A673 (cell line): ENCODE results near the gene CMTM1. TPM values are rescaled to one million over a fixed set of nuclear protein-coding genes. Genes with fewer than 3 reads are reported as not detected.

Experiments
- BruUV-seq: library from RNA; stranded (reverse); fragments of 400-500 nt; replicated peaks from 2 replicates; lab custom pipeline; 2021; lab: Mats Ljungman, UMichigan
- CTCF ChIA-PET: fragments of 300-600 bp; sonication (Branson Sonifier 250); formaldehyde crosslinking; loops from one replicate; lab custom pipeline; 2022; ENCODE audit warnings: antibody characterized with exemption; lab: Charles Lee
- POLR2A ChIA-PET: fragments of 300-600 bp; sonication (Branson Sonifier 250); formaldehyde crosslinking; loops from one replicate; lab custom pipeline; 2022; ENCODE audit warnings: antibody characterized with exemption; ENCODE audit not compliant: low non-redundant PET; lab: Charles Lee
- DNase-seq: peaks from one replicate; pipeline ENCODE4 v3.0.0-alpha.2; 2015; ENCODE audit warnings: low spot score
- H3K27ac ChIP-seq: fragments of 200-600 bp; sonication (generic); 2 replicates; pipeline ENCODE4 v1.5.1; 2016; ENCODE audit warnings: mixed run types, low read depth, mild to moderate bottlenecking, mixed read lengths, antibody characterized with exemption, low read length; ENCODE audit not compliant: poor library complexity, severe bottlenecking
- H3K27me3 ChIP-seq: fragments of 200-600 bp; sonication (generic); replicated peaks from 2 replicates; pipeline ENCODE4 v1.6.1; 2017; ENCODE audit warnings: mixed run types, low read depth, mild to moderate bottlenecking, mixed read lengths, antibody characterized with exemption, low read length; ENCODE audit not compliant: insufficient read depth, poor library complexity
- H3K36me3 ChIP-seq: fragments of 200-600 bp; sonication (generic); 2 replicates; pipeline ENCODE4 v1.6.1; 2016; ENCODE audit warnings: mixed run types, mild to moderate bottlenecking, mixed read lengths, antibody characterized with exemption, low read length; ENCODE audit not compliant: insufficient read depth, poor library complexity, severe bottlenecking
- H3K4me1 ChIP-seq: fragments of 200-600 bp; sonication (generic); 2 replicates; pipeline ENCODE4 v1.6.1; 2017; ENCODE audit warnings: mixed run types, mild to moderate bottlenecking, mixed read lengths, antibody characterized with exemption, low read length; ENCODE audit not compliant: insufficient read depth, poor library complexity, severe bottlenecking
- H3K4me3 ChIP-seq: fragments of 200-600 bp; sonication (generic); 2 replicates; pipeline ENCODE4 v1.5.1; 2016; ENCODE audit warnings: low read depth, mixed run types, mild to moderate bottlenecking, mixed read lengths, low read length; ENCODE audit not compliant: poor library complexity, severe bottlenecking
- H3K9me3 ChIP-seq: fragments of 200-600 bp; sonication (generic); 2 replicates; pipeline ENCODE4 v1.6.1; 2016; ENCODE audit warnings: mixed run types, low read depth, mild to moderate bottlenecking, mixed read lengths, antibody characterized with exemption, low read length; ENCODE audit not compliant: poor library complexity, severe bottlenecking
- EZH2 ChIP-seq: fragments of 200-600 bp; sonication (generic); IDR thresholded peaks from 2 replicates; pipeline ENCODE4 v1.6.1; 2017; ENCODE audit warnings: borderline replicate concordance, low read depth, mild to moderate bottlenecking, mixed read lengths, antibody characterized with exemption, low read length; ENCODE audit not compliant: poor library complexity, severe bottlenecking
- intact Hi-C: fragments of 100-400 bp; cut with micrococcal nuclease; formaldehyde crosslinking; loops from one replicate; pipeline ENCODE4 v1.10.0; 2022; ENCODE audit not compliant: unreplicated experiment
- total RNA-seq: library from RNA; stranded (reverse); gene quantifications from 2 replicates; pipeline ENCODE4 v1.2.3, GENCODE V29; 2021
- TF ChIP-seq, protein P1 (sequence below): fragments of 300-800, 200-600 bp; sonication (generic); conservative IDR thresholded peaks from 2 replicates; pipeline ENCODE4 v1.5.1; 2017; ENCODE audit warnings: low read depth, mild to moderate bottlenecking, antibody characterized with exemption, low read length, moderate library complexity, mixed read lengths

CMTM1 gene
- total RNA-seq, 1 experiment from 2014 or later = 7.1 TPM

DNA sequence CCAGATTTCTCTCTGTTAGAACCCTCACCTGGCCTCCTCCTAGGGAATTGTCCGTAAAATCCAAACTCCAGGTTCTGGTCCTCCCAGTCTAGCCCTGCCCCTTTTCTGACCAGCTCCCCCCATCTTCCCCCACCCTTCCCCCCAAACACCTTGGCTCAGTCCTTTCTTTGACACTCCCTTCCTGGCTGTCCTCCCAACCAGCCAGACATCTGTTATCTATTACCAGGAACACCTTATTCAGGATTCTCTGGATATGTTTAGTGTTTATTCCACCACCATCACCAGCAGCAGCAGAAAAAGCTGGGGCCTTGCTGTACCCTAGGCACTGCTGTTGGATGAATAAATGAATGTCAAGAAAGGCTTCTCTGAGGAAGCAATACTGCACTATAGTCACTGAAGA lies 34.2 kb downstream of the CMTM1 start:
- intact Hi-C loops = no loop called here
- ChIA-PET POLR2A (no interaction called here), CTCF (no interaction called here)
- no peaks in the 10 kb centered on the region for H3K9me3 ChIP-seq
- H3K27ac ChIP-seq = no peak overlapping the region
- H3K4me1 ChIP-seq = peaks cover 8% of the 10 kb centered on the region
- H3K4me3 ChIP-seq = no peak overlapping the region
- no peak for TF ChIP-seq EZH2
- TF ChIP-seq, protein P1, sequence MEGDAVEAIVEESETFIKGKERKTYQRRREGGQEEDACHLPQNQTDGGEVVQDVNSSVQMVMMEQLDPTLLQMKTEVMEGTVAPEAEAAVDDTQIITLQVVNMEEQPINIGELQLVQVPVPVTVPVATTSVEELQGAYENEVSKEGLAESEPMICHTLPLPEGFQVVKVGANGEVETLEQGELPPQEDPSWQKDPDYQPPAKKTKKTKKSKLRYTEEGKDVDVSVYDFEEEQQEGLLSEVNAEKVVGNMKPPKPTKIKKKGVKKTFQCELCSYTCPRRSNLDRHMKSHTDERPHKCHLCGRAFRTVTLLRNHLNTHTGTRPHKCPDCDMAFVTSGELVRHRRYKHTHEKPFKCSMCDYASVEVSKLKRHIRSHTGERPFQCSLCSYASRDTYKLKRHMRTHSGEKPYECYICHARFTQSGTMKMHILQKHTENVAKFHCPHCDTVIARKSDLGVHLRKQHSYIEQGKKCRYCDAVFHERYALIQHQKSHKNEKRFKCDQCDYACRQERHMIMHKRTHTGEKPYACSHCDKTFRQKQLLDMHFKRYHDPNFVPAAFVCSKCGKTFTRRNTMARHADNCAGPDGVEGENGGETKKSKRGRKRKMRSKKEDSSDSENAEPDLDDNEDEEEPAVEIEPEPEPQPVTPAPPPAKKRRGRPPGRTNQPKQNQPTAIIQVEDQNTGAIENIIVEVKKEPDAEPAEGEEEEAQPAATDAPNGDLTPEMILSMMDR = no peak
- BruUV-seq = no TSS peak
- no peak for DNase-seq
- H3K27me3 ChIP-seq = no peaks in the 10 kb centered on the region
- H3K36me3 ChIP-seq = no peaks in the 10 kb centered on the region

DNA sequence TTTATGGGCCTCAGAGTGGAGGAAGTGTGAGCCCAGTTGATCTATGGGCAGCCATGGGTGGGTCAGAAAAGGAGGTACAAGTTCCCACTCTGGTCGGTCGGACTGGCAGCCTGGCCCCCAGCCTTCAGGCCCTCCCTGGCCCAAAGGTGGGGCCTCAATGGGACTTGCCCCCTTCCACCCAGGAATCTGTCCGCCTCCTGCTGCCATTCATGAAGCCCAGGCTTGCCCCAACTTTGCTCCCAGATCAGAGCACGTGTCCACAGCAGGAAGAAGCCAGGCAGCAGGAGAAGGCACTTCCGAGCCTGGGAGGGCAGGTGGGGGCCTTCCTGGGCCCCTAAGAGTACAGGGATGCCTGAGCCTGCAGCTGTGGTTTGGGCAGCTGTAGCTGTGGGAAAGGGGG lies 35.2 kb downstream of the CMTM1 start:
- no peaks in the 10 kb centered on the region for H3K36me3 ChIP-seq
- CTCF ChIA-PET = no interaction called here

GRCh38 chr16:66603537-66604375 lies 37.5 kb downstream of the CMTM1 start:
- ChIA-PET CTCF (interaction anchor here (0.6 kb wide), 1 partner anchor 204 kb away, joined by 3 read pairs; no protein-coding TSS in a partner anchor), POLR2A (no interaction called here)
- intact Hi-C loops = loop anchor here (2.0 kb wide), 1 partner anchor 197 kb away; no protein-coding TSS in a partner anchor
- Histone ChIP-seq H3K4me3 (peak overlapping the region; percentile 95), H3K4me1 (peaks cover 19% of the 10 kb centered on the region), H3K36me3 (peaks cover 1% of the 10 kb centered on the region), H3K27ac (peak overlapping the region; percentile 67), H3K9me3 (no peaks in the 10 kb centered on the region), H3K27me3 (no peaks in the 10 kb centered on the region)
- DNase-seq = peak; percentile 73
- TF ChIP-seq EZH2 = no peak
- TF ChIP-seq, protein P1 = no peak
- BruUV-seq = no TSS peak

More for the DNA sequence above, 35.2 kb downstream of the CMTM1 start:
- TF ChIP-seq EZH2 = no peak
- TF ChIP-seq, protein P1 = no peak
- intact Hi-C loops = no loop called here
- H3K27me3 ChIP-seq = no peaks in the 10 kb centered on the region
- H3K4me3 ChIP-seq = no peak overlapping the region
- DNase-seq = no peak
- no peaks in the 10 kb centered on the region for H3K9me3 ChIP-seq
- H3K27ac ChIP-seq = no peak overlapping the region
- H3K4me1 ChIP-seq = peaks cover 18% of the 10 kb centered on the region
- POLR2A ChIA-PET = no interaction called here
- BruUV-seq = no TSS peak
